Measurements from ENCODE around the gene CELF4.

GRCh38 chr18:37314534-37314933, 251.1 kb downstream of the CELF4 start:
- TF ChIP-seq EZH2 (IDR thresholded peaks at IDR 0.05; ENCODE audit: borderline replicate concordance, control insufficient read depth, low read depth, low read length) (no peak), ESRRA (IDR thresholded peaks at IDR 0.05; ENCODE audit: low read length) (no peak), NRF1 (conservative IDR thresholded peaks at IDR 0.05; ENCODE audit: low read depth, low read length) (no peak), CHD4 (IDR thresholded peaks at IDR 0.05) (no peak), MYC (IDR thresholded peaks at IDR 0.05; ENCODE audit: insufficient read depth, insufficient read length, insufficient replicate concordance, low read length, severe bottlenecking) (no peak)

Measured in GM12878 (cell line).